VCaP (cell line): ENCODE measurements around the gene SEZ6L.

Experiments used
- H3K27ac ChIP-seq: fragments of 450-650 bp; 2 replicates; pipeline ENCODE4 v1.5.1; 2017
- CTCF ChIP-seq: fragments of 450-650 bp; conservative IDR thresholded peaks from 2 replicates; pipeline ENCODE4 v1.5.1; 2017; ENCODE audit warnings: mild to moderate bottlenecking, moderate library complexity

Gene SEZ6L

GRCh38 chr22:26426924-26427323, 257.7 kb downstream of the SEZ6L start:
- TF ChIP-seq CTCF = no peak
- H3K27ac ChIP-seq = no peak overlapping the region

GRCh38 chr22:26428515-26429457, 259.5 kb downstream of the SEZ6L start, which contains the start of gene ASPHD2:
Gene ASPHD2 (plus strand): TSS chr22:26429260. CDS start chr22:26433616, 4,356 bp downstream.
- no peak for TF ChIP-seq CTCF
- H3K27ac ChIP-seq = peak within 1 kb of the TSS; percentile 60

GRCh38 chr22:26429458-26430286, 260.4 kb downstream of the SEZ6L start:
- TF ChIP-seq CTCF = no peak
- H3K27ac ChIP-seq = peak overlapping the region; percentile 60; the same call in 1 of the 2 replicates

GRCh38 chr22:26430600-26430999, 261.3 kb downstream of the SEZ6L start:
- no peak for TF ChIP-seq CTCF
- H3K27ac ChIP-seq = no peak overlapping the region

- no peak for TF ChIP-seq CTCF
- no peak overlapping the region for H3K27ac ChIP-seq
These were observed 262.2 kb downstream of the SEZ6L start for GRCh38 chr22:26431261-26431995.

GRCh38 chr22:26432619-26433311, 263.5 kb downstream of the SEZ6L start:
- no peak overlapping the region for H3K27ac ChIP-seq
- no peak for TF ChIP-seq CTCF
